H1 (cell line): ENCODE results near the gene MAP6. TPM values are rescaled to one million over a fixed set of nuclear protein-coding genes. Genes with fewer than 3 reads are reported as not detected.
A peak's percentile ranks its signal among the peaks of the same experiment; 100 is the strongest.

Experiments used
- CTCF ChIA-PET: fragments of 300-600 bp; sonication (Branson Sonifier 250); formaldehyde crosslinking; loops from one replicate; lab custom pipeline; 2021; ENCODE audit not compliant: partially characterized antibody; lab: Charles Lee
- POLR2A ChIA-PET: fragments of 300-600 bp; sonication (Branson Sonifier 250); formaldehyde crosslinking; loops from one replicate; lab custom pipeline; 2021; ENCODE audit warnings: inconsistent platforms; ENCODE audit not compliant: partially characterized antibody; lab: Charles Lee
- DNase-seq, 2 experiments: peaks; one replicate each; pipeline versions ENCODE4 v3.0.0 to v3.0.0-alpha.2; 2010 to 2022; ENCODE audit warnings: low spot score in 2 of 2, low read depth in 1 of 2, mixed read lengths in 1 of 2
- FAIRE-seq: peaks from 2 replicates; lab custom pipeline; 2011; peaks lifted over from hg19 to GRCh38; lab: Jason Lieb, UNC
- H2AFZ ChIP-seq: 2 replicates; pipeline ENCODE4 v1.8.1; 2012; ENCODE audit warnings: low read length, inconsistent platforms
- H2AK5ac ChIP-seq: 2 replicates; pipeline ENCODE4 v1.6.1; 2013; ENCODE audit warnings: low read depth, low read length
- H2BK120ac ChIP-seq: replicated peaks from 2 replicates; pipeline ENCODE3; 2013; ENCODE audit warnings: low read depth, low read length, inconsistent platforms
- H2BK12ac ChIP-seq: 2 replicates; pipeline ENCODE4 v1.6.1; 2013; ENCODE audit warnings: low read depth, low read length
- H2BK15ac ChIP-seq: 2 replicates; pipeline ENCODE4 v1.6.1; 2013; ENCODE audit warnings: low read length
- H2BK20ac ChIP-seq: 2 replicates; pipeline ENCODE4 v1.6.1; 2013; ENCODE audit warnings: low read length
- H2BK5ac ChIP-seq: 2 replicates; pipeline ENCODE4 v1.6.1; 2013; ENCODE audit warnings: low read depth, low read length
- H3K14ac ChIP-seq: 2 replicates; pipeline ENCODE4 v1.6.1; 2013; ENCODE audit warnings: inconsistent platforms; ENCODE audit not compliant: insufficient read length
- H3K18ac ChIP-seq: 2 replicates; pipeline ENCODE4 v1.6.1; 2013; ENCODE audit warnings: low read length; ENCODE audit errors: extremely low read depth
- H3K23ac ChIP-seq: 2 replicates; pipeline ENCODE4 v1.6.1; 2013; ENCODE audit warnings: inconsistent platforms; ENCODE audit not compliant: insufficient read length
- H3K23me2 ChIP-seq: 2 replicates; pipeline ENCODE4 v1.6.1; 2013; ENCODE audit warnings: low read depth, low read length
- H3K27ac ChIP-seq: 2 replicates; pipeline ENCODE4 v1.6.1; 2011; ENCODE audit warnings: low read depth, low read length, inconsistent platforms
- H3K27me3 ChIP-seq, 4 experiments: replicated peaks in 1 of 4; 1 replicate in 1 of 4; 2 replicates in 3 of 4; pipeline versions ENCODE4 v1.6.1 to v1.8.1; 2011 to 2013; ENCODE audit warnings: low read length in 3 of 4, mild to moderate bottlenecking in 3 of 4, inconsistent platforms in 2 of 4, mixed read lengths in 2 of 4, moderate library complexity in 1 of 4; ENCODE audit not compliant: control insufficient read depth in 3 of 4, insufficient read depth in 3 of 4; ENCODE audit errors: extremely low read depth in 1 of 4
- H3K36me3 ChIP-seq, 4 experiments: 2 replicates each; pipeline versions ENCODE4 v1.6.1 to v1.8.1; 2011 to 2013; ENCODE audit warnings: mild to moderate bottlenecking in 4 of 4, low read length in 3 of 4, moderate library complexity in 2 of 4, control low read depth in 1 of 4, inconsistent platforms in 1 of 4; ENCODE audit not compliant: insufficient read depth in 4 of 4, control insufficient read depth in 2 of 4
- H3K4ac ChIP-seq: replicated peaks from 2 replicates; pipeline ENCODE3; 2013; ENCODE audit warnings: low read length, low read depth, mixed read lengths, inconsistent platforms; ENCODE audit not compliant: insufficient read length
- H3K4me1 ChIP-seq, 4 experiments: replicated peaks in 1 of 4; 1 replicate in 1 of 4; 2 replicates in 3 of 4; pipeline versions ENCODE4 v1.6.1 to v1.8.1; 2011 to 2013; ENCODE audit warnings: low read length in 3 of 4, inconsistent platforms in 2 of 4, mixed read lengths in 1 of 4; ENCODE audit not compliant: insufficient read depth in 4 of 4, control insufficient read depth in 3 of 4
- H3K4me2 ChIP-seq, 2 experiments: 2 replicates each; pipeline versions ENCODE4 v1.6.1 to v1.8.1; 2011 to 2013; ENCODE audit warnings: low read depth in 2 of 2, low read length in 2 of 2, control low read depth in 1 of 2, inconsistent platforms in 1 of 2, mild to moderate bottlenecking in 1 of 2; ENCODE audit not compliant: insufficient read depth in 1 of 2
- H3K4me3 ChIP-seq, 4 experiments: fragments of 200-600, 300-600 bp in 1 of 4; sonication (generic), shearing (Covaris generic), sonication (Bioruptor Twin) in 1 of 4; 2 replicates each; pipeline versions ENCODE4 v1.5.1 to v1.8.1; 2011 to 2016; ENCODE audit warnings: low read length in 4 of 4, low read depth in 3 of 4, control low read depth in 2 of 4, inconsistent platforms in 2 of 4, mild to moderate bottlenecking in 2 of 4, mixed read lengths in 1 of 4, moderate library complexity in 1 of 4; ENCODE audit not compliant: insufficient read depth in 2 of 4; ENCODE audit errors: extremely low read depth in 1 of 4
- H3K56ac ChIP-seq: replicated peaks from 2 replicates; pipeline ENCODE3; 2013; ENCODE audit warnings: low read depth, mild to moderate bottlenecking, mixed read lengths, low read length, inconsistent platforms; ENCODE audit not compliant: insufficient read length
- H3K79me1 ChIP-seq: 2 replicates; pipeline ENCODE4 v1.6.1; 2013; ENCODE audit warnings: low read depth, low read length, control low read depth
- H3K79me2 ChIP-seq, 2 experiments: 2 replicates each; pipeline versions ENCODE4 v1.6.1 to v1.8.1; 2012 to 2013; ENCODE audit warnings: low read length in 2 of 2, mild to moderate bottlenecking in 2 of 2, inconsistent platforms in 1 of 2; ENCODE audit not compliant: insufficient read depth in 2 of 2, control insufficient read depth in 1 of 2
- H3K9ac ChIP-seq, 4 experiments: replicated peaks in 1 of 4; 1 replicate in 1 of 4; 2 replicates in 3 of 4; pipeline versions ENCODE4 v1.6.1 to v1.8.1; 2011 to 2013; ENCODE audit warnings: low read depth in 3 of 4, low read length in 3 of 4, control low read depth in 2 of 4, mild to moderate bottlenecking in 2 of 4, moderate library complexity in 2 of 4, inconsistent platforms in 1 of 4; ENCODE audit errors: extremely low read depth in 1 of 4
- H3K9me3 ChIP-seq, 2 experiments: 2 replicates each; pipeline versions ENCODE4 v1.6.1 to v1.8.1; 2012 to 2013; ENCODE audit warnings: mild to moderate bottlenecking in 2 of 2, moderate library complexity in 2 of 2, control low read depth in 1 of 2, inconsistent platforms in 1 of 2, low read depth in 1 of 2, low read length in 1 of 2, mixed read lengths in 1 of 2; ENCODE audit not compliant: insufficient read depth in 2 of 2
- H4K20me1 ChIP-seq, 2 experiments: replicated peaks in 1 of 2; 2 replicates each; pipeline versions ENCODE3 to v1.8.1; 2011 to 2013; ENCODE audit warnings: inconsistent platforms in 2 of 2, low read length in 2 of 2, mild to moderate bottlenecking in 1 of 2; ENCODE audit not compliant: insufficient read depth in 2 of 2, control insufficient read depth in 1 of 2
- H4K5ac ChIP-seq: 2 replicates; pipeline ENCODE4 v1.6.1; 2013; ENCODE audit warnings: low read length, low read depth, mixed read lengths, inconsistent platforms; ENCODE audit not compliant: insufficient read length
- H4K8ac ChIP-seq: 2 replicates; pipeline ENCODE4 v1.8.0; 2013; ENCODE audit warnings: mild to moderate bottlenecking, moderate library complexity, low read length, inconsistent platforms; ENCODE audit not compliant: insufficient read depth; ENCODE audit errors: extremely low read depth
- H4K91ac ChIP-seq: replicated peaks from 2 replicates; pipeline ENCODE3; 2013; ENCODE audit warnings: low read length, mixed read lengths, inconsistent platforms; ENCODE audit not compliant: insufficient read length
- GTF2F1 ChIP-seq: IDR thresholded peaks from 2 replicates; pipeline ENCODE4 v1.6.1; 2012; ENCODE audit warnings: low read depth, low read length, improper control_type of control experiment, borderline replicate concordance
- MAX ChIP-seq: IDR thresholded peaks from 2 replicates; pipeline ENCODE4 v1.6.1; 2012; ENCODE audit warnings: inconsistent platforms
- RFX5 ChIP-seq: IDR thresholded peaks from 2 replicates; pipeline ENCODE4 v1.6.1; 2011; ENCODE audit warnings: low read depth, low read length, improper control_type of control experiment, borderline replicate concordance
- TEAD4 ChIP-seq: IDR thresholded peaks from 2 replicates; pipeline ENCODE4 v1.6.1; 2012; ENCODE audit warnings: low read depth, low read length, inconsistent platforms, mixed read lengths
- WGBS, 2 experiments: shearing (Covaris generic) in 1 of 2; methylation state at CpG; one replicate each; pipeline versions ENCODE4 v1.1.6 to v1.1.7; 2013 to 2015; ENCODE audit warnings: low lambda C conversion rate in 2 of 2, mixed read lengths in 2 of 2, inconsistent platforms in 1 of 2, low coverage in 1 of 2, missing lambda C conversion rate in 1 of 2; ENCODE audit not compliant: insufficient replicate concordance in 2 of 2, insufficient coverage in 1 of 2, insufficient read length in 1 of 2; ENCODE audit errors: extremely low coverage in 1 of 2, missing lambda C conversion rate in 1 of 2; 5-methylcytosine and 5-hydroxymethylcytosine counted together
- polyA plus RNA-seq, 7 experiments: library from polyadenylated mRNA; depleted of rRNA in 3 of 7; stranded (reverse) in 5 of 7; unstranded in 2 of 7; fragments of >200 nt in 5 of 7; fragments of 200-250 nt in 2 of 7; gene quantifications; 1 replicate in 5 of 7; 2 replicates in 1 of 7; 4 replicates in 1 of 7; pipeline versions ENCODE4 v1.2.1 to v1.2.3, GENCODE V29; 2011 to 2013; ENCODE audit warnings: missing spikeins in 2 of 7, mixed read lengths in 2 of 7
- total RNA-seq: library from RNA; stranded (reverse); fragmentation: NEBNext Ultra II Directional; extraction: Animal tissue kit (Norgen Biotek cat#: 25700); gene quantifications from 2 replicates; pipeline ENCODE4 v1.2.1, GENCODE V29; 2021
- TF ChIP-seq, protein P1 (sequence below): IDR thresholded peaks from 2 replicates; pipeline ENCODE4 v1.6.1; 2012; ENCODE audit warnings: low read length, inconsistent platforms

The MAP6 gene
- total and polyA plus RNA-seq, 2 of the 8 experiments (the other 6 are each of a cell fraction or from before 2014, with no cell fraction given): 0.54 to 0.89 TPM

DNA sequence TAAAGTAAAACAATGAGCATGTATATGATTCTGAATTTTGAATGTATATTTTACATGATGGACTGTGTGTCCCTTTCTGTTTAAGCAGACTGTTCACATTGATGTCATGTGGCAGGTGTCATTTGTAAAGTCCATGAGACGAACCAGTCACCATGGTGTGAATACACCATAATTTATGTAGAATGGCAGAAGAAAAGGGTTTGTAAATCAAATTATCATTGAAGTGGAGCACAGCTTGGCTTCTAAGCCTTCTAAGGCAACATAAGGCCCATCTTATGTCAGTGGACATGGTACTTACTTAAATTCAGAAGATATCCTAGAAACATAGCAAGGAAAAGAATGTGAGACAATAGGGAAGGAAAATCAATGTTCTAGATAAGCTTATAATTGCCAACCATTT is 4.4 kb downstream of the MAP6 start:
- Histone ChIP-seq H3K23ac (no peak overlapping the region), H3K27ac (no peak overlapping the region), H3K4me2 (peak overlapping the region in 1 of 2 experiments; percentile 54; a peak in 1 of 4 replicates), H2BK20ac (peak overlapping the region; percentile 68; the same call in 1 of the 2 replicates), H3K9ac (no peak overlapping the region), H3K23me2 (peaks cover 15% of the 10 kb centered on the region; the same call in 1 of the 2 replicates), H2BK120ac (no peak overlapping the region), H4K91ac (no peak overlapping the region), H4K20me1 (no peaks in the 10 kb centered on the region), H2AFZ (no peak overlapping the region), H2BK12ac (0 out of 2 replicates have a peak overlapping the region, but pooled peaks have one; percentile 30), H3K56ac (no peak overlapping the region), H3K79me1 (no peaks in the 10 kb centered on the region), H3K4me1 (peaks cover 13 to 28% (median 13%) of the 10 kb centered on the region in 4 experiments), H3K14ac (no peak overlapping the region), H3K9me3 (no peaks in the 10 kb centered on the region), H2BK15ac (no peak overlapping the region), H3K79me2 (no peaks in the 10 kb centered on the region), H3K4ac (no peak overlapping the region), H4K8ac (no peak overlapping the region), H2AK5ac (no peak overlapping the region), H4K5ac (no peak overlapping the region), H3K18ac (no peak overlapping the region), H2BK5ac (no peak overlapping the region), H3K4me3 (peak overlapping the region in 1 of 4 experiments; percentile 34; a peak in 1 of 8 replicates), H3K27me3 (peaks cover 28 to 46% (median 44%) of the 10 kb centered on the region in 4 experiments), H3K36me3 (no peaks in the 10 kb centered on the region)
- no peak for TF ChIP-seq GTF2F1
- TF ChIP-seq MAX: no peak
- TF ChIP-seq TEAD4: no peak
- TF ChIP-seq RFX5: no peak
- TF ChIP-seq, protein P1, sequence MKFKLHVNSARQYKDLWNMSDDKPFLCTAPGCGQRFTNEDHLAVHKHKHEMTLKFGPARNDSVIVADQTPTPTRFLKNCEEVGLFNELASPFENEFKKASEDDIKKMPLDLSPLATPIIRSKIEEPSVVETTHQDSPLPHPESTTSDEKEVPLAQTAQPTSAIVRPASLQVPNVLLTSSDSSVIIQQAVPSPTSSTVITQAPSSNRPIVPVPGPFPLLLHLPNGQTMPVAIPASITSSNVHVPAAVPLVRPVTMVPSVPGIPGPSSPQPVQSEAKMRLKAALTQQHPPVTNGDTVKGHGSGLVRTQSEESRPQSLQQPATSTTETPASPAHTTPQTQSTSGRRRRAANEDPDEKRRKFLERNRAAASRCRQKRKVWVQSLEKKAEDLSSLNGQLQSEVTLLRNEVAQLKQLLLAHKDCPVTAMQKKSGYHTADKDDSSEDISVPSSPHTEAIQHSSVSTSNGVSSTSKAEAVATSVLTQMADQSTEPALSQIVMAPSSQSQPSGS: no peak
- ChIA-PET POLR2A (interaction anchor here (0.6 to 1.3 kb wide), 2 partner anchors 92 to 99 kb away, joined by 3 read pairs; no protein-coding TSS in a partner anchor), CTCF (interaction anchor here (0.9 to 2.0 kb wide), 4 partner anchors 42 to 67 kb away, joined by 3 to 9 read pairs (median 5); no protein-coding TSS in a partner anchor)
- whole genome bisulfite sequencing, 2 experiments: 47% methylated on average over 1 of the region's 1 CpG; no CpG with 5 or more reads in 1 of the 2 experiments
- FAIRE-seq: no peak
- DNase-seq: no peak
